Left renal pelvis (tissue), 4 donors: ENCODE measurements around the gene MLANA. TPM values are rescaled to one million over a fixed set of nuclear protein-coding genes. Genes with fewer than 3 reads are reported as not detected.

Source experiments
- DNase-seq, 4 donors: peaks; one replicate each; pipeline ENCODE4 v3.0.0-alpha.2; 2013; ENCODE audit warnings: low read depth in 4 of 4, low spot score in 3 of 4
- polyA plus RNA-seq, 4 donors: library from polyadenylated mRNA; unstranded; fragments of 120-200 nt; gene quantifications; one replicate each; pipeline ENCODE4 v1.2.1, GENCODE V29; 2013; ENCODE audit not compliant: insufficient read length in 4 of 4

MLANA gene
- under 1 TPM; 0.74 to 0.99 (median 0.88) TPM for polyA plus RNA-seq

- DNase-seq, result no peak
Measured at GRCh38 chr9:5890641-5891040, at the start of gene MLANA. Gene MLANA (plus strand): TSS chr9:5890889. CDS start chr9:5892475, 1,586 bp downstream.

GRCh38 chr9:5841771-5842573 is 48.7 kb upstream of the MLANA start:
- DNase-seq, result no peak

GRCh38 chr9:5842929-5843793 is 47.5 kb upstream of the MLANA start:
- no peak for DNase-seq

GRCh38 chr9:5843794-5844471 is 46.8 kb upstream of the MLANA start:
- DNase-seq, result peak in 2 of 4 donors; percentile 67 to 73

GRCh38 chr9:5845157-5845531 is 45.5 kb upstream of the MLANA start:
- DNase-seq, result no peak

- no peak for DNase-seq
Measured at GRCh38 chr9:5846096-5846495, 44.6 kb upstream of the MLANA start.

- DNase-seq, result no peak
Measured at GRCh38 chr9:5846501-5846921, 44.2 kb upstream of the MLANA start.

- no peak for DNase-seq
Measured at GRCh38 chr9:5848372-5848882, 42.3 kb upstream of the MLANA start.

GRCh38 chr9:5850724-5851122 is 40.0 kb upstream of the MLANA start:
- no peak for DNase-seq

- DNase-seq, result no peak
Measured at GRCh38 chr9:5851445-5851844, 39.2 kb upstream of the MLANA start.

GRCh38 chr9:5852987-5853386 is 37.7 kb upstream of the MLANA start:
- DNase-seq, result no peak

- no peak for DNase-seq
Measured at GRCh38 chr9:5853617-5854016, 37.1 kb upstream of the MLANA start.

- DNase-seq, result no peak
Measured at GRCh38 chr9:5854063-5854790, 36.5 kb upstream of the MLANA start.

- no peak for DNase-seq
Measured at GRCh38 chr9:5857928-5858327, 32.8 kb upstream of the MLANA start.

- DNase-seq, result no peak
Measured at GRCh38 chr9:5858833-5859232, 31.9 kb upstream of the MLANA start.

GRCh38 chr9:5863092-5863746 is 27.5 kb upstream of the MLANA start:
- no peak for DNase-seq

GRCh38 chr9:5864446-5864845 is 26.2 kb upstream of the MLANA start:
- DNase-seq, result no peak

GRCh38 chr9:5866272-5866671 is 24.4 kb upstream of the MLANA start:
- DNase-seq, result no peak

GRCh38 chr9:5866685-5867084 is 24.0 kb upstream of the MLANA start:
- DNase-seq, result no peak

- DNase-seq, result no peak
Measured at GRCh38 chr9:5868235-5868634, 22.5 kb upstream of the MLANA start.
